ENCODE results near the gene FZD10.

DNA sequence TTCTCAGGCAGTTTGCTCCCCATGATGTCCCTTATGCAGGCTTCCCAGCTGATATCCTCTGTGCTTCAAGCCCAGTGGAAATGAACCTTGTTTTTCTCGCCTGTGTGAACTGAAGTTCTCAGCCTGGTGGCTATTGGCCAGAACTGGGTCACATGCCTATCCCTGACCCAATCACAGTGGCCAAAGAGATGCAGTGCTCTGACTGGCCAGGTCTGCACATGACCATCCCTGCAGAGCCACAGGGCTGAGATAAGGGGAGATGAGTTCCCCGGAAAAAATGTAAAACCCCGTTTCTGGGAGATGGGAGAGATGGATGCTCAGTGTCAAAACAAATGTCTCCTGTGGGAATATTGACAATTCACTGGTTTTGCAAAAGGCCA, 34.7 kb upstream of the FZD10 start:
- TF ChIP-seq EZH2 (IDR thresholded peaks at IDR 0.05), result no peak
- TF ChIP-seq POLR2AphosphoS5 (IDR thresholded peaks at IDR 0.05; ENCODE audit: borderline replicate concordance, low read depth, low read length), result no peak
- no peak for TF ChIP-seq FOXP2 (optimal IDR thresholded peaks at IDR 0.05; ENCODE audit: control extremely low read depth, extremely low read length, insufficient read depth)

Data from SK-N-MC (cell line).